Endodermal cell (in vitro differentiated cells): ENCODE data around the gene TNFRSF19. TPM values are rescaled to one million over a fixed set of nuclear protein-coding genes. Genes with fewer than 3 reads are reported as not detected.

Source experiments
- DNase-seq: peaks from one replicate; pipeline ENCODE4 v3.0.0-alpha.2; 2017
- H3K27ac ChIP-seq: 2 replicates; pipeline ENCODE4 v1.5.1; 2013; ENCODE audit warnings: mild to moderate bottlenecking, low read depth, low read length, moderate library complexity
- H3K27me3 ChIP-seq: 2 replicates; pipeline ENCODE4 v1.6.1; 2013; ENCODE audit warnings: mild to moderate bottlenecking, low read length, moderate library complexity; ENCODE audit not compliant: insufficient read depth, control insufficient read depth, poor library complexity, severe bottlenecking
- H3K36me3 ChIP-seq: 2 replicates; pipeline ENCODE4 v1.7.0; 2013; ENCODE audit warnings: mild to moderate bottlenecking, low read length, moderate library complexity; ENCODE audit not compliant: control insufficient read depth, insufficient read depth
- H3K4me1 ChIP-seq: one replicate; pipeline ENCODE4 v1.7.0; 2013; ENCODE audit warnings: low read length; ENCODE audit not compliant: control insufficient read depth, insufficient read depth
- H3K4me3 ChIP-seq: 2 replicates; pipeline ENCODE4 v1.5.1; 2013; ENCODE audit warnings: mild to moderate bottlenecking, low read length, moderate library complexity
- H3K9ac ChIP-seq: 2 replicates; pipeline ENCODE4 v1.6.1; 2013; ENCODE audit warnings: mild to moderate bottlenecking, low read length, moderate library complexity; ENCODE audit not compliant: poor library complexity, severe bottlenecking; ENCODE audit errors: extremely low read depth
- H3K9me3 ChIP-seq: 2 replicates; pipeline ENCODE4 v1.6.1; 2013; ENCODE audit warnings: mild to moderate bottlenecking, low read length, moderate library complexity; ENCODE audit not compliant: control insufficient read depth
- H3K27ac Mint-ChIP-seq: 2 replicates; pipeline ENCODE4 v1.8.0; 2020; ENCODE audit warnings: mixed read lengths
- H3K27me3 Mint-ChIP-seq: 2 replicates; pipeline ENCODE4 v1.8.0; 2021; ENCODE audit warnings: mild to moderate bottlenecking, mixed read lengths; ENCODE audit not compliant: insufficient read depth
- H3K36me3 Mint-ChIP-seq: 2 replicates; pipeline ENCODE4 v1.8.0; 2020; ENCODE audit warnings: low read depth, mixed read lengths
- H3K4me1 Mint-ChIP-seq: 2 replicates; pipeline ENCODE4 v1.8.0; 2020; ENCODE audit warnings: mixed read lengths
- H3K4me3 Mint-ChIP-seq: 2 replicates; pipeline ENCODE4 v1.8.0; 2020; ENCODE audit warnings: mild to moderate bottlenecking, moderate library complexity, mixed read lengths
- H3K9me3 Mint-ChIP-seq: 2 replicates; pipeline ENCODE4 v1.8.0; 2020; ENCODE audit warnings: mild to moderate bottlenecking, mixed read lengths
- WGBS, 2 experiments: methylation state at CpG; one replicate each; pipeline versions ENCODE4 v1.1.5 to v1.1.7; 2013; ENCODE audit warnings: missing lambda C conversion rate in 2 of 2, mixed read lengths in 1 of 2; ENCODE audit not compliant: insufficient coverage in 1 of 2, insufficient read length in 1 of 2; 5-methylcytosine and 5-hydroxymethylcytosine counted together
- total RNA-seq, 2 donors: library from RNA; stranded (reverse); fragmentation: NEBNext Ultra II Directional in 1 of 2; extraction: Animal tissue kit (Norgen Biotek cat#: 25700) in 1 of 2; gene quantifications; 2 replicates in 1 of 2; 3 replicates in 1 of 2; pipeline ENCODE4 v1.2.1, GENCODE V29; 2021
- TF ChIP-seq, protein P1 (sequence below): fragments of 200-600 bp; sonication (generic); conservative IDR thresholded peaks from 2 replicates; pipeline ENCODE4 v1.5.0; 2021; ENCODE audit warnings: antibody characterized with exemption, mild to moderate bottlenecking

Gene TNFRSF19
- total RNA-seq, 2 donors from 2014 or later: 9.2 to 13.0 TPM

DNA sequence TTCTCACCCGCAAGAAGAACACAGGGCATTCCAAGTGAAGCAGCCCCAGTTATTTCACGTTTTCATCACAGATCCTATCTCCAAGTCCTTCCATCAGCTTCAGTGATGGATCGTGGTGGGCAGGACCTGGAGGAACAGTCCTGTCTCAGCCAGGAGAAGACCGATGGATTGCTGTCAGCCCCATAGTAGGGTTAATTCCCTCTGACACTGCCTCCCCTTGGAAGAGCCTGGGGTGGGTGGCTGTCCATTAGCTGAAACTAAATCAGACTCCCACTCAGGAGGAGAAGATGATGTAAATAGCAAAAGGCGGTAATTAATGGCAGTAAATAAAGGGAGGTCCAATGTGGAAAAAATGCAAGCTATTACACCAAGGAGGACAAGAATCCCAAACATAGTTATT is 131.0 kb downstream of the TNFRSF19 start:
- no peaks in the 10 kb centered on the region for H3K9me3 Mint-ChIP-seq
- TF ChIP-seq, protein P1, sequence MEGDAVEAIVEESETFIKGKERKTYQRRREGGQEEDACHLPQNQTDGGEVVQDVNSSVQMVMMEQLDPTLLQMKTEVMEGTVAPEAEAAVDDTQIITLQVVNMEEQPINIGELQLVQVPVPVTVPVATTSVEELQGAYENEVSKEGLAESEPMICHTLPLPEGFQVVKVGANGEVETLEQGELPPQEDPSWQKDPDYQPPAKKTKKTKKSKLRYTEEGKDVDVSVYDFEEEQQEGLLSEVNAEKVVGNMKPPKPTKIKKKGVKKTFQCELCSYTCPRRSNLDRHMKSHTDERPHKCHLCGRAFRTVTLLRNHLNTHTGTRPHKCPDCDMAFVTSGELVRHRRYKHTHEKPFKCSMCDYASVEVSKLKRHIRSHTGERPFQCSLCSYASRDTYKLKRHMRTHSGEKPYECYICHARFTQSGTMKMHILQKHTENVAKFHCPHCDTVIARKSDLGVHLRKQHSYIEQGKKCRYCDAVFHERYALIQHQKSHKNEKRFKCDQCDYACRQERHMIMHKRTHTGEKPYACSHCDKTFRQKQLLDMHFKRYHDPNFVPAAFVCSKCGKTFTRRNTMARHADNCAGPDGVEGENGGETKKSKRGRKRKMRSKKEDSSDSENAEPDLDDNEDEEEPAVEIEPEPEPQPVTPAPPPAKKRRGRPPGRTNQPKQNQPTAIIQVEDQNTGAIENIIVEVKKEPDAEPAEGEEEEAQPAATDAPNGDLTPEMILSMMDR: no peak
- H3K36me3 Mint-ChIP-seq: no peaks in the 10 kb centered on the region
- H3K27me3 ChIP-seq: peaks cover 51% of the 10 kb centered on the region
- H3K4me3 Mint-ChIP-seq: no peak overlapping the region
- WGBS, 2 experiments: 93 to 95% methylated on average over 4 to 5 of the region's 5 CpGs
- H3K4me3 ChIP-seq: no peak overlapping the region
- no peak for DNase-seq
- H3K27me3 Mint-ChIP-seq: peaks cover 57% of the 10 kb centered on the region
- no peaks in the 10 kb centered on the region for H3K36me3 ChIP-seq
- no peak overlapping the region for H3K27ac Mint-ChIP-seq
- peaks cover 2% of the 10 kb centered on the region for H3K4me1 ChIP-seq
- no peak overlapping the region for H3K9ac ChIP-seq
- H3K4me1 Mint-ChIP-seq: peaks cover 20% of the 10 kb centered on the region
- H3K27ac ChIP-seq: no peak overlapping the region
- H3K9me3 ChIP-seq: no peaks in the 10 kb centered on the region

DNA sequence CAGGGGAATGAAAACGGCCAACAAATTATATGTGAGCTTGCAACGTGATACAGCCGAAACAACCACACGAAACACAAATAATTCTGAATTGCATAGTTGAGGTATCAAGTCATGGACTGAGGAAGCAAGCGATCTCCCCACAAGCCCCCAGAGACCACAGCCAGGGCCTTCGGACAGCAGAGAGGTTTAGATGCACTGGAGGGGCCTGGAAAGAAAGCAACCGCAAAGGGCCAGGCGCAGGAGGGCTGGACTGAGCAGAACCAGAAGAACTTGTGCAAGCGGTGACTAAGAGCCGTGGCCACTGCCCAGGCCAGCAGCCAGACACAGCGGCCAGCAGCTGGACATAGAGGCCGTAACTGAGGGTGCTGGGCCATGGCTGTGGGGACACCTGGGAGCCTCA is 131.4 kb downstream of the TNFRSF19 start:
- Mint-ChIP-seq H3K36me3 (no peaks in the 10 kb centered on the region), H3K27ac (no peak overlapping the region), H3K27me3 (peaks cover 52% of the 10 kb centered on the region), H3K4me1 (peaks cover 15% of the 10 kb centered on the region), H3K9me3 (no peaks in the 10 kb centered on the region), H3K4me3 (no peak overlapping the region)
- H3K27ac ChIP-seq: no peak overlapping the region
- H3K4me3 ChIP-seq: no peak overlapping the region
- WGBS, 2 experiments: 94 to 100% methylated on average over 12 of the region's 12 CpGs
- no peak overlapping the region for H3K9ac ChIP-seq
- H3K9me3 ChIP-seq: no peaks in the 10 kb centered on the region
- H3K27me3 ChIP-seq: peaks cover 47% of the 10 kb centered on the region
- DNase-seq: no peak
- TF ChIP-seq, protein P1: no peak
- peaks cover 2% of the 10 kb centered on the region for H3K4me1 ChIP-seq
- no peaks in the 10 kb centered on the region for H3K36me3 ChIP-seq

DNA sequence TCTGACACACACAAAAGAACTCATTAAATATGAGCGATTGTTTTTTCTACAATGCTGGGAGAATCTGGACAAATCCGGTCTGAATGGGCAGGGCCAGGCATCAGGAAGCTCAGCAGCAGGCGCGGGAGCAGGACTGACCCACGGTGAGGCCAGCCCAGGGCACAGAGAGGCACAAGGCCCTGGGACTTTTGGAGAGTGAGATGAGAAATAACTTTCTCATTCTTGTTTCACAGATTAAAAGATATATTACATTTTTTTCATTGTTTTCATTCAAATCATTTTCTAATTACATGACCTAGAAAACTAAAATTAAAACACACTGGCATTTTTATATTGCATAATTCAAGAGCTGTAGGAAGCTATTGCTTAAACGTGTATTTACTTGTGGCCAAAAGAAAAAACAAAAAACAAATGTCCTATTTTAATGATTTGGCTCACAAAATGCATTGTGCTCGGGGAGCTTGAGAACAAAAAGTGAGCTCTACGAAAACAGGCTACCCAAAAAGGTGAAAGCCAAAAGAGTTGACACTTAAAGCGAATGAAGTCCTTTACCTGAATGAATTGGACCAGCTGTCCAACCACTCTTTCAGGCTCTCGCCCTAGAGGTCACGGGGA is 133.1 kb downstream of the TNFRSF19 start:
- Histone ChIP-seq H3K4me1 (peaks cover 2% of the 10 kb centered on the region), H3K9me3 (no peaks in the 10 kb centered on the region), H3K9ac (no peak overlapping the region), H3K27ac (no peak overlapping the region), H3K36me3 (no peaks in the 10 kb centered on the region), H3K27me3 (peaks cover 35% of the 10 kb centered on the region), H3K4me3 (no peak overlapping the region)
- TF ChIP-seq, protein P1: no peak
- no peak overlapping the region for H3K4me3 Mint-ChIP-seq
- WGBS, 2 experiments: 96 to 97% methylated on average over 10 to 11 of the region's 11 CpGs
- H3K36me3 Mint-ChIP-seq: no peaks in the 10 kb centered on the region
- DNase-seq: no peak
- H3K9me3 Mint-ChIP-seq: no peaks in the 10 kb centered on the region
- peaks cover 37% of the 10 kb centered on the region for H3K27me3 Mint-ChIP-seq
- no peak overlapping the region for H3K27ac Mint-ChIP-seq
- peaks cover 12% of the 10 kb centered on the region for H3K4me1 Mint-ChIP-seq
